Parathyroid adenoma (tissue), 2 donors: Measurements from ENCODE around the gene PCDHGB3.

ENCODE experiments used
- H2AFZ ChIP-seq: fragments of 300-600 bp; sonication (generic); one replicate; pipeline ENCODE4 v1.7.0; 2017; ENCODE audit warnings: antibody characterized with exemption, mild to moderate bottlenecking
- H3K27ac ChIP-seq: fragments of 300-600 bp; sonication (generic); one replicate; pipeline ENCODE4 v1.7.0; 2017
- H3K27me3 ChIP-seq: fragments of 300-600 bp; sonication (generic); one replicate; pipeline ENCODE4 v1.7.0; 2017; ENCODE audit warnings: low read length; ENCODE audit not compliant: control insufficient read depth, insufficient read depth
- H3K36me3 ChIP-seq: fragments of 300-600 bp; sonication (generic); one replicate; pipeline ENCODE4 v1.7.0; 2017; ENCODE audit warnings: low read length; ENCODE audit not compliant: control insufficient read depth, insufficient read depth
- H3K4me1 ChIP-seq: fragments of 300-600 bp; sonication (generic); one replicate; pipeline ENCODE4 v1.7.0; 2017; ENCODE audit warnings: control low read depth
- H3K4me2 ChIP-seq: fragments of 300-600 bp; sonication (generic); one replicate; pipeline ENCODE4 v1.7.0; 2017; ENCODE audit warnings: low read length
- H3K4me3 ChIP-seq: fragments of 300-600 bp; sonication (generic); one replicate; pipeline ENCODE4 v1.7.0; 2017; ENCODE audit warnings: low read depth, low read length
- H3K79me2 ChIP-seq: fragments of 300-600 bp; sonication (generic); one replicate; pipeline ENCODE4 v1.7.0; 2017; ENCODE audit warnings: control low read depth
- H3K9ac ChIP-seq: fragments of 300-600 bp; sonication (generic); one replicate; pipeline ENCODE4 v1.7.0; 2017; ENCODE audit warnings: mild to moderate bottlenecking
- H3K9me3 ChIP-seq: fragments of 300-600 bp; sonication (generic); one replicate; pipeline ENCODE4 v1.7.0; 2017; ENCODE audit warnings: low read length; ENCODE audit not compliant: control insufficient read depth
- TF ChIP-seq, protein P1 (sequence below): fragments of 300-600 bp; sonication (generic); IDR thresholded peaks from one replicate; pipeline ENCODE4 v1.7.0; 2017; ENCODE audit warnings: antibody characterized with exemption, mild to moderate bottlenecking
- donor health status: primary hyperparathyroidism.

Gene PCDHGB3

GRCh38 chr5:141419074-141419880, 49.2 kb downstream of the PCDHGB3 start:
- Histone ChIP-seq H3K27me3 (no peaks in the 10 kb centered on the region), H3K4me3 (no peak overlapping the region), H3K36me3 (peaks cover 13% of the 10 kb centered on the region), H3K4me1 (no peaks in the 10 kb centered on the region), H2AFZ (no peak overlapping the region), H3K79me2 (no peaks in the 10 kb centered on the region), H3K27ac (no peak overlapping the region), H3K9me3 (peaks cover 11% of the 10 kb centered on the region), H3K9ac (no peak overlapping the region), H3K4me2 (no peak overlapping the region)
- TF ChIP-seq, protein P1, sequence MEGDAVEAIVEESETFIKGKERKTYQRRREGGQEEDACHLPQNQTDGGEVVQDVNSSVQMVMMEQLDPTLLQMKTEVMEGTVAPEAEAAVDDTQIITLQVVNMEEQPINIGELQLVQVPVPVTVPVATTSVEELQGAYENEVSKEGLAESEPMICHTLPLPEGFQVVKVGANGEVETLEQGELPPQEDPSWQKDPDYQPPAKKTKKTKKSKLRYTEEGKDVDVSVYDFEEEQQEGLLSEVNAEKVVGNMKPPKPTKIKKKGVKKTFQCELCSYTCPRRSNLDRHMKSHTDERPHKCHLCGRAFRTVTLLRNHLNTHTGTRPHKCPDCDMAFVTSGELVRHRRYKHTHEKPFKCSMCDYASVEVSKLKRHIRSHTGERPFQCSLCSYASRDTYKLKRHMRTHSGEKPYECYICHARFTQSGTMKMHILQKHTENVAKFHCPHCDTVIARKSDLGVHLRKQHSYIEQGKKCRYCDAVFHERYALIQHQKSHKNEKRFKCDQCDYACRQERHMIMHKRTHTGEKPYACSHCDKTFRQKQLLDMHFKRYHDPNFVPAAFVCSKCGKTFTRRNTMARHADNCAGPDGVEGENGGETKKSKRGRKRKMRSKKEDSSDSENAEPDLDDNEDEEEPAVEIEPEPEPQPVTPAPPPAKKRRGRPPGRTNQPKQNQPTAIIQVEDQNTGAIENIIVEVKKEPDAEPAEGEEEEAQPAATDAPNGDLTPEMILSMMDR = no peak

DNA sequence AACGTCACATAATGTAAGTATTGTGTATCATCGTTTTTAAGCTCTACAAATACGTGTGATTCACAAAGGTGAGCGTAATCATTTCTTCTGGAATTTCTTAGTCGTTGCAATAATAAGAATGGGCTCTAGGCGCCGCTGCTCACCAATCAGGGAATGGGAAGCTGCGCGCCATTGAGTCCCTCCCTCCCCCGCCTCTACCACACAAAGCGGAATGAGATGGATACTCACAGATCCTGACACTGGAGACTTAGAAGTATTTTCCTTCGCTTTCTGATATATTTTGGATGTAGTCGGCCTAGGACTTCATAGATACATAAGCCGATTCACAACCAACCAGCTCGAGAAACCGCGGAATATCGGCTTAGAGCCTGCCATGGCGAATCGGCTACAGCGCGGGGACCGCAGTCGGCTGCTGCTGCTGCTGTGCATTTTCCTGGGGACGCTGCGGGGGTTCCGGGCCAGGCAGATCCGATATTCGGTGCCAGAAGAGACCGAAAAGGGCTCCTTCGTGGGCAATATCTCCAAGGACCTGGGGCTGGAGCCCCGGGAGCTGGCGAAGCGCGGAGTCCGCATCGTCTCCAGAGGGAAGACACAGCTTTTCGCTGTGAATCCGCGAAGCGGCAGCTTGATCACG, 50.9 kb downstream of the PCDHGB3 start, which contains the start of gene PCDHGA11:
TSS of gene PCDHGA11 (plus strand) at position 197 of the 634 bp plus-strand sequence. CDS start at position 374, 177 bp downstream.
- H3K4me2 ChIP-seq = no peak within 1 kb of the TSS
- H3K27me3 ChIP-seq = no peaks in the 10 kb centered on the region
- H3K27ac ChIP-seq = no peak within 1 kb of the TSS
- no peak within 1 kb of the TSS for H3K4me3 ChIP-seq
- peaks cover 16% of the 10 kb centered on the region for H3K9me3 ChIP-seq
- no peak within 1 kb of the TSS for H2AFZ ChIP-seq
- H3K9ac ChIP-seq = no peak within 1 kb of the TSS
- peaks cover 20% of the 10 kb centered on the region for H3K36me3 ChIP-seq
- H3K4me1 ChIP-seq = no peaks in the 10 kb centered on the region
- TF ChIP-seq, protein P1 = no peak
- H3K79me2 ChIP-seq = no peaks in the 10 kb centered on the region

DNA sequence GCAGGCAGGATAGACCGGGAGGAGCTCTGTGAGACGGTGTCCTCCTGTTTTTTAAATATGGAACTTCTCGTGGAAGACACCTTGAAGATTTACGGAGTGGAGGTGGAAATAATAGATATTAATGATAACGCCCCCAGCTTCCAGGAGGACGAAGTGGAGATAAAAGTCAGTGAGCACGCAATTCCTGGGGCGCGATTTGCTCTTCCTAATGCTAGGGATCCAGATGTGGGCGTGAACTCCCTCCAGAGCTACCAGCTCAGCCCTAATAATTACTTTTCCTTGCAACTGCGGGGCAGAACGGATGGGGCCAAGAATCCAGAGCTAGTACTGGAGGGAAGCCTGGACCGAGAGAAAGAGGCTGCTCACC, 51.4 kb downstream of the PCDHGB3 start:
- H3K27me3 ChIP-seq = no peaks in the 10 kb centered on the region
- H3K9ac ChIP-seq = no peak overlapping the region
- H3K9me3 ChIP-seq = peaks cover 20% of the 10 kb centered on the region
- H3K4me2 ChIP-seq = no peak overlapping the region
- no peak overlapping the region for H3K4me3 ChIP-seq
- no peaks in the 10 kb centered on the region for H3K4me1 ChIP-seq
- TF ChIP-seq, protein P1 = no peak
- H2AFZ ChIP-seq = no peak overlapping the region
- no peaks in the 10 kb centered on the region for H3K79me2 ChIP-seq
- no peak overlapping the region for H3K27ac ChIP-seq
- H3K36me3 ChIP-seq = peaks cover 20% of the 10 kb centered on the region
